OCI-LY1 (cell line): ENCODE results near the gene PLEKHJ1.

Experiments
- H2AFZ ChIP-seq: fragments of 200-600 bp; sonication (generic), shearing (Covaris generic); 2 replicates; pipeline ENCODE4 v1.6.0; 2014; ENCODE audit warnings: antibody characterized with exemption, mild to moderate bottlenecking, low read length
- H3F3A ChIP-seq: fragments of 200-600 bp; sonication (generic), shearing (Covaris generic); 2 replicates; pipeline ENCODE4 v1.6.0; 2014; ENCODE audit warnings: mild to moderate bottlenecking, antibody characterized with exemption, low read length, moderate library complexity; ENCODE audit not compliant: insufficient read depth
- H3K27ac ChIP-seq: fragments of 200-600 bp; sonication (generic); 2 replicates; pipeline ENCODE4 v1.5.1; 2014; ENCODE audit warnings: low read length, mixed run types, mild to moderate bottlenecking, low read depth; ENCODE audit not compliant: poor library complexity, severe bottlenecking
- H3K27me3 ChIP-seq: fragments of 200-600 bp; sonication (generic); 2 replicates; pipeline ENCODE4 v1.6.0; 2014; ENCODE audit warnings: antibody characterized with exemption, mild to moderate bottlenecking, low read length, moderate library complexity; ENCODE audit not compliant: insufficient read depth
- H3K36me3 ChIP-seq: fragments of 200-600 bp; sonication (generic); 2 replicates; pipeline ENCODE4 v1.6.1; 2014; ENCODE audit warnings: mild to moderate bottlenecking, antibody characterized with exemption, low read length, moderate library complexity, mixed read lengths; ENCODE audit not compliant: insufficient read depth
- H3K4me1 ChIP-seq: fragments of 200-600 bp; sonication (generic); 2 replicates; pipeline ENCODE4 v1.5.1; 2014; ENCODE audit warnings: mild to moderate bottlenecking, low read length, moderate library complexity; ENCODE audit not compliant: insufficient read depth, severe bottlenecking
- H3K4me2 ChIP-seq: fragments of 200-600 bp; sonication (generic), shearing (Covaris generic); 2 replicates; pipeline ENCODE4 v1.6.1; 2014; ENCODE audit warnings: low read length
- H3K4me3 ChIP-seq: fragments of 200-600 bp; sonication (generic); 2 replicates; pipeline ENCODE4 v1.5.1; 2014; ENCODE audit warnings: low read length, low read depth, mild to moderate bottlenecking, mixed read lengths; ENCODE audit not compliant: poor library complexity, severe bottlenecking
- H3K79me2 ChIP-seq: fragments of 200-600 bp; shearing (Covaris generic); 2 replicates; pipeline ENCODE4 v1.6.1; 2016; ENCODE audit warnings: mixed run types, low read length, mixed read lengths; ENCODE audit not compliant: insufficient read depth
- H3K9ac ChIP-seq: fragments of 200-600 bp; sonication (generic), shearing (Covaris generic); 2 replicates; pipeline ENCODE4 v1.6.1; 2014; ENCODE audit warnings: mild to moderate bottlenecking, low read length, mixed read lengths
- H3K9me2 ChIP-seq: fragments of 200-600 bp; sonication (generic), shearing (Covaris generic); 2 replicates; pipeline ENCODE4 v1.6.1; 2014; ENCODE audit warnings: low read depth, mild to moderate bottlenecking, low read length, mixed read lengths
- H3K9me3 ChIP-seq: fragments of 200-600 bp; shearing (Covaris generic); 2 replicates; pipeline ENCODE4 v1.6.1; 2014; ENCODE audit warnings: low read length, mixed read lengths
- H4K20me1 ChIP-seq: fragments of 200-600 bp; sonication (generic), shearing (Covaris generic); 2 replicates; pipeline ENCODE4 v1.6.0; 2016; ENCODE audit warnings: mild to moderate bottlenecking, low read length; ENCODE audit not compliant: insufficient read depth
- EZH2 ChIP-seq: fragments of 200-600 bp; sonication (generic), shearing (Covaris generic); IDR thresholded peaks from 2 replicates; pipeline ENCODE4 v1.8.0; 2017; ENCODE audit warnings: borderline replicate concordance, mixed run types, mild to moderate bottlenecking, antibody characterized with exemption, low read length, moderate library complexity, mixed read lengths
- TF ChIP-seq, protein P1 (sequence below): fragments of 200-600 bp; sonication (generic), shearing (Covaris generic); IDR thresholded peaks from 2 replicates; pipeline ENCODE4 v1.5.1; 2017; ENCODE audit warnings: mild to moderate bottlenecking, antibody characterized with exemption, low read length, moderate library complexity, mixed read lengths

PLEKHJ1 gene

DNA sequence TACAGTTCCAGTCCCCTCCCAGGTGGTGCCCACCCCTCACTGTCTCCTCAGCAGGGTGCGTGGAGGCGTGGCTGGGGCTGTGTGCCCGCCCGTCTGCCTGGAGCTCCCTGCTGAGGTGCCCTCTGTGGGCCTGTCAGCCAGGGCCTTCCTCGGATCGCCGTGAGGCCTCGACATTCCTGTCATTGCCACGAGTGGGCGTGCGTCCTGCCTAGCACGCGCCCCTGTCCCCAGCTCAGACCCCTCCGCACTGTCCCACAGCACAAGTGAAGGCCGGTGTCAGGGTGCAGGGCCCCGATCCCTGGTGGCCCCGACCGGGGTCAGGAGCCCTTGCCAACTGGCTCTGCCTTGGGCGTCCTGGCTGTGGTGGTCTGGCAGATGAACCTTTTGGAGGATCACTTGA lies 40.2 kb downstream of the PLEKHJ1 start:
- Histone ChIP-seq H3K79me2 (no peaks in the 10 kb centered on the region), H3F3A (no peaks in the 10 kb centered on the region), H3K27me3 (no peaks in the 10 kb centered on the region), H3K4me2 (no peak overlapping the region), H3K4me3 (no peak overlapping the region), H3K9me2 (no peaks in the 10 kb centered on the region), H4K20me1 (no peaks in the 10 kb centered on the region), H3K27ac (no peak overlapping the region), H2AFZ (no peak overlapping the region), H3K36me3 (peaks cover 3% of the 10 kb centered on the region; the same call in 1 of the 2 replicates), H3K9ac (no peak overlapping the region), H3K4me1 (no peaks in the 10 kb centered on the region), H3K9me3 (no peaks in the 10 kb centered on the region)
- TF ChIP-seq EZH2, result no peak
- TF ChIP-seq, protein P1, sequence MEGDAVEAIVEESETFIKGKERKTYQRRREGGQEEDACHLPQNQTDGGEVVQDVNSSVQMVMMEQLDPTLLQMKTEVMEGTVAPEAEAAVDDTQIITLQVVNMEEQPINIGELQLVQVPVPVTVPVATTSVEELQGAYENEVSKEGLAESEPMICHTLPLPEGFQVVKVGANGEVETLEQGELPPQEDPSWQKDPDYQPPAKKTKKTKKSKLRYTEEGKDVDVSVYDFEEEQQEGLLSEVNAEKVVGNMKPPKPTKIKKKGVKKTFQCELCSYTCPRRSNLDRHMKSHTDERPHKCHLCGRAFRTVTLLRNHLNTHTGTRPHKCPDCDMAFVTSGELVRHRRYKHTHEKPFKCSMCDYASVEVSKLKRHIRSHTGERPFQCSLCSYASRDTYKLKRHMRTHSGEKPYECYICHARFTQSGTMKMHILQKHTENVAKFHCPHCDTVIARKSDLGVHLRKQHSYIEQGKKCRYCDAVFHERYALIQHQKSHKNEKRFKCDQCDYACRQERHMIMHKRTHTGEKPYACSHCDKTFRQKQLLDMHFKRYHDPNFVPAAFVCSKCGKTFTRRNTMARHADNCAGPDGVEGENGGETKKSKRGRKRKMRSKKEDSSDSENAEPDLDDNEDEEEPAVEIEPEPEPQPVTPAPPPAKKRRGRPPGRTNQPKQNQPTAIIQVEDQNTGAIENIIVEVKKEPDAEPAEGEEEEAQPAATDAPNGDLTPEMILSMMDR, result no peak

DNA sequence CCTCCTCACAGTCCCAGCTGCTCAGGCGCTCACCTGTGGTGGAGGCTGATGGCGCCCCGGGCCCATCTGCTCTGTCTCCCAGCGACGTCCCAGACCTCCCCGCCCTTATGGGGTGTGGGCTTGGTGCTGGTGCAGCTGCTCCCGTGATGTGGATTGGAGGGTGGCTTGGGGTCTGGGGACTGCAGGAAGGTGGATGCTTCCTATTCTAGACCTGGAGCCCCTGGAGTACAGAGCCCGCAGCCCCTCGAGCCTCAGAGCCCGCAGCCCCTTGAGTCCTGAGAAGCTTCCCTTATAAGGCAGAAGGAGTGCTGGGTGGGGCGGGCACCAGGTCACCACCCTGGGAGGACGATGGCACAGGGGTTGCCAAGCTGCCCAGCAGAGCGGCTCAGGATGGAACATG lies 40.8 kb downstream of the PLEKHJ1 start:
- Histone ChIP-seq H3K4me2 (no peak overlapping the region), H3K9me3 (no peaks in the 10 kb centered on the region), H3F3A (no peaks in the 10 kb centered on the region), H3K79me2 (no peaks in the 10 kb centered on the region), H3K4me1 (no peaks in the 10 kb centered on the region), H3K9me2 (no peaks in the 10 kb centered on the region), H4K20me1 (no peaks in the 10 kb centered on the region), H3K4me3 (no peak overlapping the region), H3K27me3 (no peaks in the 10 kb centered on the region), H3K36me3 (peaks cover 4% of the 10 kb centered on the region; the same call in 1 of the 2 replicates), H3K9ac (no peak overlapping the region), H2AFZ (no peak overlapping the region), H3K27ac (no peak overlapping the region)
- TF ChIP-seq, protein P1, result no peak
- TF ChIP-seq EZH2, result no peak

DNA sequence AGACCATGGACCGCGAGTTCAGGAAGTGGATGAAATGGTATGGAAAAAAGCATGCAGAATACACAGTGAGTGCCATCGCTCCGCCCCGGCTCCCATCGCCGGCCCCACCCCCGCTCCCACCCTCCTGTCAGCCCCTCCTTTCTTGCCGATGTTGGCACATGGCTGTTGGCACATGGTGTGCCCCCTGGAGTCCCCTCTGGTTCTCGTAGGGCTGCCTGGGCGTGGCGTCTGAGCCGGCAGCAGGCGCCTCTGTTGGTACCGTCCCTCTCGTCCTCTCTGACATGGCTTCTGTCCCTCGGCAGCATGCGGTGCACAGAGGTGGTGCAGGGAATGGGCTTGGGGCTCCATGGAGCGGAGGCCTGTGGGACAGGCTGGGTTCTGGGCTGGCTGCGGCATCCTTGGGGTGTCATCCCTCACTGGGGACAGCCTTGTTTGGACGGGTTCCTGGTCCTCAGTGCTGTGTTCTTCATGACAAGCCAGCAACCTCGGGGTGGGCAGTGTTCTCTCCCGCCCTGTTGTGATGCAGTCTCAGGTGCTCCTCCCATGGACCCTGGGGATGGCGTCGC lies 41.5 kb downstream of the PLEKHJ1 start:
- Histone ChIP-seq H3K4me2 (no peak overlapping the region), H3K79me2 (no peaks in the 10 kb centered on the region)

More for the DNA sequence above, 41.5 kb downstream of the PLEKHJ1 start:
- Histone ChIP-seq H3F3A (no peaks in the 10 kb centered on the region), H3K27ac (no peak overlapping the region), H3K9me3 (no peaks in the 10 kb centered on the region), H2AFZ (no peak overlapping the region), H3K27me3 (no peaks in the 10 kb centered on the region), H3K9me2 (no peaks in the 10 kb centered on the region), H4K20me1 (no peaks in the 10 kb centered on the region), H3K4me3 (no peak overlapping the region), H3K36me3 (peaks cover 4% of the 10 kb centered on the region; the same call in 1 of the 2 replicates), H3K4me1 (no peaks in the 10 kb centered on the region), H3K9ac (no peak overlapping the region)
- TF ChIP-seq, protein P1, result no peak
- no peak for TF ChIP-seq EZH2
